Fibroblast of gingiva (primary cell): ENCODE data around the gene PEX7.
"Not testable (repeated sequence)": the region's sequence is repeated elsewhere in the genome, so short reads cannot be mapped to it uniquely, and the experiment has no call there.

Experiments
- DNase-seq: peaks from one replicate; pipeline ENCODE4 v3.0.0-alpha.2; 2011; ENCODE audit warnings: low read depth

Gene PEX7

DNA sequence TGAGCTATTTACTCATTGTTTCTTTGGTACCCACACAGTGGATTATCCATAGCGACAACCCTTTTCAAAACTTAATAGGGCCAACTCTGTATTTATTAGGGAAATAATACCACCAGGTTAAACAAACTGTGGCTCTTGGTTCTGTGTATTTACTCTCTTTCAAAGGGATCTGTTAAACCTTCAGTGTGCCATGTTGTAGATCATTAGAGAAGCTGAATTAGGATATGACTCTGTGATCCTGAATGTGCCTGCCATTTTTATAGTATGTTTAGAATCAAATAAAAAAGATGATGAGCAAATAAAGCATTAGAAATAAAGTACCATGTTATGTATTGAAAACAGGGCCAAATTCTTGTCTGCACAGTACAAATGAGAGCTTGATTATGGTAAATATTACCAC, 74.7 kb downstream of the PEX7 start:
- no peak for DNase-seq

DNA sequence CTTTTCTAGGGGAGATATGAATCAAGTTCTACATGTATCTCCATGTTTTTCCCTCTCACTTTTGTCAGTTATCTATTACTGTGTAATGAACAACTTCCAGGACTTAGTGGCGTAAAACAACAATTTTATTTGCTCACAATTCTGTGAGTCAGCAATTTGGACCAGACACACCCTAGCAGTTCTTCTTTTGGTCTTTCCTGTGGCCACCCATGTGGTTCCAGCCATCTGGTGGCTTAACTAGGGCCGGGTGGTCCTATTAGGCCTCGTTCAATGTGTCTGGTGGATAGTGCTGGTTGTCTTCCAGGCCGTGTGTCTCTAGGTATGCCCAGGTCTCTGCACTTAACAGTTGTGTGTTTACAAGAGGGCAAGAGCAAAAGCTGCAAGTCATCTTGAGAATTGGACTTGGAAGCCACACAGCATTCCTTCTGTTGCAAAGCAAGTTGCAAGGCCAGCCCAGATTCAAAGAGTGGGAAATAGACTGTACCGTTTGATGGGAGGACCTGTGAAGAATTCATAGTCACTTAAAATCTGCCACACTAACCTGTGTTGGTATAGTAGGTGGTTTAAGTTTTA, 78.9 kb downstream of the PEX7 start:
- no peak for DNase-seq

DNA sequence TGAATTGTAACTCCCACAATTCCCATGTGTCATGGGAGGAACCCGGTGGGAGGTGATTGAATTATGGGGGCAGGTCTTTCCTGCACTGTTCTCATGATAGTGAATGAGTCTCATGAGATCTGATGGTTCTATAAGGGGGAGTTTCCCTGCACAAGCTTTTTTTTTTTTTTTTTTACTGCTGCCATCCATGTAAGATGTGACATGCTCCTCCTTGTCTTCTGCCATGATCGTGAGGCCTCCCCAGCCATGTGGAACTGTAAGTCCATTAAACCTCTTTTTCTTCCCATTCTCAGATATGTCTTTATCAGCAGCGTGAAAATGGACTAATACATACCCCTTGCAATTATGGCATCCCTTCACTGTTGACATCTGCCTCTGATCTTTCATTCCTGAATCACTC, 82.1 kb downstream of the PEX7 start:
- not testable (repeated sequence) for DNase-seq

DNA sequence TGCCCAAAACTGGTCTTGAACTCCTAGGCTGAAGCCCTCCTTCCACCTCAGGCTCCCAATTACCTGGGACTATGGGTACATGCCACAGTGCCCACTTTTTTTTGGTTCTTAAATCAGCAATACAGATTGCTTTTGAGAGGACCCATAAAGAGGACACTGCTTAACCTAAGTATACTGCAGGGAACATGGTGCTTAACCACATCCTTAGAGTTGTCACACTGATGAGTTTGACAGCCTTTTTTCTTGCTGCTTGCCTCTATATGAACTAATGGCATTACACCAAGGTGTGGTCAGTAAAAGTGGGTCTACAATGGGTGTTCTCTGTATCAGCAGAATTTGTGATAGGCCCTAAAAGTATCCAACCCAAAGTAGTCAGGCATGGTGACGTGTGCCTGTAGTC, 92.6 kb downstream of the PEX7 start:
- no peak for DNase-seq

DNA sequence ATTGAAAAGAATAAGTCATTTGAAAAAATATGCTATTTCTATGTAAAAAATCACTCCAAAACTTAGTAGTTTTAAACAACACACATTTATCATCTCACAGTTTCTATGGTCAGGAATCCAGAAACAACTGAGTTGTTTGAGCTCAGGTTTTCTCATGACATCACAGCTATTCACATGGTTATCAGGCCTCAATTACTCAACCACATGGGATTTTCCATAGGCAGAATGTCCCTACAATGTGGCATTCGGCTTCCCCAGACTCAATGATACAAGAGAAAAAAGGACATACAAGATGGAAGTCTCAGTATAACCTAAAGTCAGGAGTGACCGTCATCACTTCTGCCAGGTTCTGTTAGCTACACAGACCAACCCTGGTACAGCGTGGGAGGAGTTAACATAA, 96.3 kb downstream of the PEX7 start:
- no peak for DNase-seq

DNA sequence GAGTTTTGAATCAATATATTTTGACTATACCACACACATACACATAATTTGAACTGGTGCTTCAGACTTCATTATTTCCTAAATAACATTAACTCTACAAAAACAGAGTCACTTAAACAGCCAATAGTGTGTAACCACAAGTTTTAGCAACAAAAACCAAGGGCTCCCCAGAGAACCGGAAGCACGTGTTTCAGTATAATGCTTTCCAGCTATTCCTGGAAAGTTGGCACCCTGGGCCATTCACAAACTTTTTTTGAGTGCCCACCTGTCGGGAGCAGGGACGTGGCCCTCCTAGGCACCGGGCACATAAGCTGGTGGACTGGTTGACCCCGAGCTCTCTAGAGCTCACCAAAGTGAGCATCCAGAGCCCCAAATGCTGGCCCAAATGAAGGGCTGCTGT, 97.8 kb downstream of the PEX7 start:
- no peak for DNase-seq

DNA sequence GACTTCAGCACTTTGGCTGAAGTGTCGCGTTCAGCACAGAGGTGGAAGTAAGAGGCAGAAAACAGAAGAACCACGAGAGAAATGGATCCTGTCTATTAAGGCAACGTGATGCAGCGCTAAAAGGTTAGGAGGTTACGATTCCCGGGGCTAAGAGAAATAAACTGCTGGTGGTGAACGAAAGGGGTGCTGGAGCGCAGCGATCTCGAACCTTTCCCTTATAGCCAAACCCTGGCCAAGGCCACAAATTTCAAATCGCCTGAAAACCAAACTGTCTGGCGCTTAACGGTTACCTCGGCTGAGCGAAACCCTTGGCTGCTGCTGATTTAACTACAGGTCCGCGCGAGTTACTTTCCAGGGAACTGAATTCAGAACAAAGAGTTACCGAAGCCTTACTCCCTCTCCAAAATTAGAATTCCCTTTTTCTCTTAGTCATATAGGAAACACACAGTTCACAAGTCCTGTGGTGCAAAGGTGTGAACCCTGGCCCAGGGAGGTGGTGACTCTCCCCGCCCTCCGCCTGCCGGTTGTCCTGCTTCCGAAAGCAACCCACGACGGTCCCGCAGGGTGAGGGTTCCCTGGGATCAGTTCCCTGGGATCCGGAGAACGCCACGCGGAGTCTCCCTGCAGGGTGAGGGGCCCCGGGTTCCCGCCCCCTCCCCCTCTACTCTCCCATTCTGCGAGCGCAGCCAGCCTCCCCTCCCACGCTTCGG, 98.4 kb downstream of the PEX7 start:
- no peak for DNase-seq

DNA sequence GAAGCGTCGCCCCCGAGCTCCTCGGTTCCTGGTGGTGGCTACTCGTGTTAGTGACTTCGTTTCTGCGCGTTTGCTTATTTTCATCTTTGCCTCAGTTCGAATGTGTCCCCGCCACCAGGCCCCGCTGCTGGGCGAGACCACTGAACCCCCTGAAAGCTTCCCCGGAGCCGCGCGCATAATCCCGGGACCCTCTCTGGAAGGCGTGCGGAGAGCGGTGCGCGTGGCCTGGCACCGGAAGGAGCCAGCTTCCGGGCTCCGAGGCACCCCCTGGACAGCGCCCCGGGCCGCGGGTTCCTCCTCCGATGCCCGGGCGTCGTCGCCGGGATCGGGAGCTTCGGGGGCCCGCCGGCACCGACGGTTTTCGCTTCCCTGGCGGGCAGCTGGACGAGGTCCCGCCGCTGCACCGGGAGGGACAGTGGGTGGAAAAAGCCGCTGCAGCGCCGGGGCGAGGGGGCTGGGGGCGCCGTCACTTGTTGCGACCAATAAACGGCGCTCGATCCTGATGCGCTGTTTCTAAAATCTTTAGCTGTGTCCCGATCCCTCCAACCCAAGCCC, 99.1 kb downstream of the PEX7 start:
- DNase-seq: no peak

DNA sequence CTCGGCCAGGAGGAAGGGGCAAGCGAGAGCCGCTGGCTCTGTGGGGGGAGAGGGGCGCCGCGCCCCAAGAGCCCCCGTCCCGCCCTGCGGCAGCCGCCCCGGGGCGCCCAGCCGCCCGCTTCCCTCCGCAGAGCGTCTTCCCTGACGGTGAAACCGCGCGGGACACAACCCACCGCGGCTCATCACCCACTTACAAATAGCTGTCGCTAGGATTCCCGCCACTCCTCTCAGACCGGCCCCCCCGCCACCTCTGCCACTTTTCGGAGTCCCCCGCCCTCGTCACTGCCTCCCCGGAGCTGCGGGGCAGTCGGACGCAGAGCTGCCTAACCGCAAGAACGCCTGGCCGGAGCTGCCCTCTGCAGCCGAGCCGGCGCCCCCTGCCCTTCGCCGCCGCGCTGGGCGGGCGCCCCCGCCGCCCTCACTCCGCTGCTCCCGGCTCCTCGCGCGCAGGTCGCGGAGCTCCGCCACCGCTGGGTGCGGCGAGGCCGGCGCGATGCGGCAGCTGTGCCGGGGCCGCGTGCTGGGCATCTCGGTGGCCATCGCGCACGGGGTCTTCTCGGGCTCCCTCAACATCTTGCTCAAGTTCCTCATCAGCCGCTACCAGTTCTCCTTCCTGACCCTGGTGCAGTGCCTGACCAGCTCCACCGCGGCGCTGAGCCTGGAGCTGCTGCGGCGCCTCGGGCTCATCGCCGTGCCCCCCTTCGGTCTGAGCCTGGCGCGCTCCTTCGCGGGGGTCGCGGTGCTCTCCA, 99.7 kb downstream of the PEX7 start, which contains the start of gene SLC35D3:
Gene SLC35D3, plus strand, starts transcription at position 366 of the 749 bp plus-strand sequence. Its CDS starts 128 bp downstream, at position 494.
- DNase-seq: no peak

DNA sequence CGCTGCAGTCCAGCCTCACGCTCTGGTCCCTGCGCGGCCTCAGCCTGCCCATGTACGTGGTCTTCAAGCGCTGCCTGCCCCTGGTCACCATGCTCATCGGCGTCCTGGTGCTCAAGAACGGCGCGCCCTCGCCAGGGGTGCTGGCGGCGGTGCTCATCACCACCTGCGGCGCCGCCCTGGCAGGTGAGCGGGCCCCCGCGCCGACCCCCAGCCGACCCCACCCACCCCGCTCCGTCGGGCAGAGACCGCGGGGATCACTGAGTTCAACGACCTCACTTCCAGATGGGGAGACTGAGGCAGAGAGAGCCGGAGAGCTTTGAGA, 100.3 kb downstream of the PEX7 start:
- DNase-seq: no peak

DNA sequence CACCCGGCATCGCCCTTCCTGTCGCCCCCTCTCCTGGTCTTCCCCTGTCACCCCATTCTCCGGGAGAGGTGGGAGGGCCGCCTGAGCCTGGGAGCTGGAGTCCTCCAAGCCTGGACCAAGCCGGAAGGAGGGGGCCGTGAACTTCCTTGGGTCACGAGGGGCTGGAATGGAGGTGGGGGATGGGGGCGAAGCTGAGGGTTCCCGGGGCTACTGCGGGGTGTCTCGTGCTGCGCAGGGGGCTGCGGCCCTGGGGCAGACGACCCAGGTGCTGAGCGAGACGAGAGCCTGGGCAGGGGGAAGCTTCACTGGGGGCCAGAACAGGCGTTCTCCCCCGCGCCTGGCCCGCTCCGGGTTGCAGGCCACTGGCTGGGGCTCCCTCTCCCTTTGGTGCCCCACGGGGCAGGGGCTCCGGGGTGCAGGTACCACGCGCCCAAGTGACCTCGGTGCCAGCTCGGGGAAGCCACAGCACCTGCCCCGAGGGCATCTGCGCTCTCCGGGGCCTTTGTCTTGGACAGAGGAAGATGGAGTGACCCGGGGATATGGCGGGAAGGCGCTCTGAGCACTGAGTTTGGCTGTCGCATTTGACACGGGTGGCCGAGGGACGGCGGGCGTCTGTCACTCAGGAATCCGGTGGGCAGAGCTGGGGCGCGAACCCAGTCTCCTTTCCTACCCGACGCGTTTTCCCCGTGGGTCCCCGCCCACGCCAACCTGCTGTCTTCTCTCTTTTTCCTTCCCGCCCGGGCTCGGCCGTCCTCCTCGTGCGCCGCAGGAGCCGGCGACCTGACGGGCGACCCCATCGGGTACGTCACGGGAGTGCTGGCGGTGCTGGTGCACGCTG, 100.9 kb downstream of the PEX7 start:
- DNase-seq: no peak

DNA sequence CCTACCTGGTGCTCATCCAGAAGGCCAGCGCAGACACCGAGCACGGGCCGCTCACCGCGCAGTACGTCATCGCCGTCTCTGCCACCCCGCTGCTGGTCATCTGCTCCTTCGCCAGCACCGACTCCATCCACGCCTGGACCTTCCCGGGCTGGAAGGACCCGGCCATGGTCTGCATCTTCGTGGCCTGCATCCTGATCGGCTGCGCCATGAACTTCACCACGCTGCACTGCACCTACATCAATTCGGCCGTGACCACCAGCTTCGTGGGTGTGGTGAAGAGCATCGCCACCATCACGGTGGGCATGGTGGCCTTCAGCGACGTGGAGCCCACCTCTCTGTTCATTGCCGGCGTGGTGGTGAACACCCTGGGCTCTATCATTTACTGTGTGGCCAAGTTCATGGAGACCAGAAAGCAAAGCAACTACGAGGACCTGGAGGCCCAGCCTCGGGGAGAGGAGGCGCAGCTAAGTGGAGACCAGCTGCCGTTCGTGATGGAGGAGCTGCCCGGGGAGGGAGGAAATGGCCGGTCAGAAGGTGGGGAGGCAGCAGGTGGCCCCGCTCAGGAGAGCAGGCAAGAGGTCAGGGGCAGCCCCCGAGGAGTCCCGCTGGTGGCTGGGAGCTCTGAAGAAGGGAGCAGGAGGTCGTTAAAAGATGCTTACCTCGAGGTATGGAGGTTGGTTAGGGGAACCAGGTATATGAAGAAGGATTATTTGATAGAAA, 101.7 kb downstream of the PEX7 start:
- no peak for DNase-seq

DNA sequence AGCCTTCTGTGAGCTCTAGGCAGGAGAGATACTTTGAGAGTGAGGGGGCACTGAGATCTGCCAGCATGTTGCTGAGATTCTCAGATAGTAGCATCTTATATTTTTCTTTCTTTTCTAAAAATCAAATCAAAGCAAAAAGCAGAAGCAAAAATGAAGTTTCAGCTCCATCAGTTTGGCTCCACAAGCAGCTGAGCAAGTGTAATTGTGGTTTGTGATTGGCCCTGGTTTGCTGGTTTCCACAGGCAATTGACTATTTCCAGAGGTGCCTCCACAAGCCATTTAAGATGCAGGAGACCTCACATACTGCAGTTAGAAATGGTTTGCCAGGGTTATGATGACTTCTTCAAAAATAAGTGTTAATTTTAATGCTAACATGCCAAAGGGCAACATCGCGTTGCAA, 104.0 kb downstream of the PEX7 start:
- DNase-seq: no peak

DNA sequence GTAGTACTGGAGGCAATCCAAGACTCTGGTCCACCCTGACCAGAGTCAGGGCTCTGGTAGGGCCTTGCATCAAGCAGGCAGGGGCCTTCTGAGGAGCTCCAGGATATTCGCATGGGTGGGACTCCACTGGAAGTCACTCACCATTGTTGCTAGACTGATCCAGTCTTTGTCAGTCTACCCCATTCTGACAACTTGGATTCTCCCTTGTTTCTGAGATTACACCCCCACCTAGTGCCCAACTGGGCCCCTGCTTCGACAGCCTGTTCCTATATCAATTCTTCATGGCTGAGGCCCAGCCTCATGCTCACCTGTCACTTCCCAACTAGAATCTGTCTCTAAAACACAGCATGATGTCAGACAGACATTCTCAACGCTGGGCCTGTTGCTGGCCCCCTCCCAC, 104.9 kb downstream of the PEX7 start:
- DNase-seq: no peak

DNA sequence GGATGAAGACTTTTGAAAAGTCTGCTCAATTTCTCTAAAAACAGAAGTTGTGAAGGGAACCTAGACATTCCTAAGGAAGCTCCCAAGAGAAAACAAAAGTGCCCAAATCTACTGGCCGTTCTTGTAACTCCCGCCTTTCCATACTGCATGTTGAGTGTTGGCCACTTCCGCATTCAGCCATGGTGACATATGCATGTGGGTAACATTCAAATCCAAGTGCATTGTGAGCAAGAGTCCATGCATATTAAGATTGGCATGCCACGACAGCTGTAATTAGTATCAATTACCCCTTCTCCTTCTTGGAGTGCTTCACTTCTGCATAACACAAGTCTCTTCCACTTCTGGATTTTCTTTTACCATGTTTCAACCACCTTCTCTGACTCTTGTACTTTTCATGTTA, 108.1 kb downstream of the PEX7 start:
- DNase-seq: no peak

DNA sequence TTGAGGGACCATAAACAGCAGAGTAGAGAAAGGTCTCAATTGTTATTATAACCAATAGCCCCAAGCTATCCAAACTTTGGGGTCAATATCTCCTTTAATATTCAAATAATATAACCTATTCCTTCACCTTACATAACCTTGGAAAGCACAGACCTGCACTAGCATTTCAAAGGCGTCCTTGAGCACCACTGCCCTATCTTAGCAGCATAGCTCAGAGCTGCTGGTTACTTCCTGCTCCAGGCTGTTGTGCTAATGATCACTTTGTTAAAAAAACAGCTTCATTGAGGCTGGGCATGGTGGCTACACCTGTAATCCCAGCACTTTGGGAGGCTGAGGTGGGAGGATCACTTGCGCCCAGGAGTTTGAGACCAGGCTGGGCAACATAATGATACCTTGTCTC, 110.2 kb downstream of the PEX7 start:
- DNase-seq: no peak

DNA sequence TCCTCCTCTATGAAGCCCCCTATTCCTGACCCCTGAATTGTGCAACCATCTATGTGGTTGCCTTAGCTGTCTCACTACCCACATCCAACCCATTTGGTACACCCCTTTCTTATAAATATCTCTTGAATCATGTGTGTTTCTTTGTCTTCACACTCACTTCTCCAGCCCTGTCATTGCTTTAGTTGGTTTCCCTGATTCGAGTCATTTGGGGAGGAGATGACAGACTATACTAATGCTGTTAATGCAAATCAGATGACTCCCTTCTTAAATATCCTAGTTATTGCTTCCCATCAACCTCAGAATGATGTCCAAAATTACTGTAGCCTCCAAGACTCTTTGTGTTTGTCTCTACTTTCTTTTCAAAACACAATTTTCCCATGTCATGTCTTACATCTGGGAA, 122.7 kb downstream of the PEX7 start:
- no peak for DNase-seq

DNA sequence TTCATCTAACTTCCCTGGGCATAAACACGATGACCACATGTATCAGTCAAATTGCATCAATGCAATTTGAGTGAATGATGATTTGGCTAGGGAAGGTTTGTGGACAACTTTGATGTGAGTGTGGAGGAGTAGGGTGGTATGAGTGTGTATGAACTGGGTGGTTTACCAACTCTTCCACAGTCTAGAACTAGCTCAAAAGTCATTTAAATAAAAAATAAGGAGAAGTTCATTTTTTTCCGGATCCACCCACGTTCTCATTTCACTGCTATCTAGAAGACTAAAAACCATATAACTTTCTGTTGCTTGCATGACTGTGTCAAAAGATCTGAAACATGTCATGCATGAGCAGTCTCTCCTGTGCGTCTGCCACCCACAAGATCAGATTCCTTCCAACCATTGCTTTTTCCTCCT, 123.3 kb downstream of the PEX7 start:
- DNase-seq: no peak

DNA sequence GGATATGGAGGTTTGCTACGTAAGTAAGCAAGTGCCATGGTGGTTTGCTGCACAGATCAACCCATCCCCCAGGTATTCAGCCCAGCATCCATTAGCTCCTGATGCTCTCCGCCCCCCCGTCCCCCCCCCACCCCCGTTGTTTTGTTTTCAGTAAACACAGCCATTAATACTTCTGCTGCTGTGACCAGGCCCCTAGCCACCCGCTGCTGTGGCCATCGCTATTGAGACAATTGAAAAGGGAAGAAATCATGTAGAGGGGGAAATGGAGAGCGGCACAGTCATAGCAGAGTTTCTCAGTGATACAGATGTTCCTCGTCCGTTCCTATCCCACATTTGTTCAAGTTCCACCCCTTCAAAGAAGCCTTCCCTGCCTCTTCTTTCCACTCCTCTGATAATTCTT, 124.6 kb downstream of the PEX7 start:
- DNase-seq: no peak

DNA sequence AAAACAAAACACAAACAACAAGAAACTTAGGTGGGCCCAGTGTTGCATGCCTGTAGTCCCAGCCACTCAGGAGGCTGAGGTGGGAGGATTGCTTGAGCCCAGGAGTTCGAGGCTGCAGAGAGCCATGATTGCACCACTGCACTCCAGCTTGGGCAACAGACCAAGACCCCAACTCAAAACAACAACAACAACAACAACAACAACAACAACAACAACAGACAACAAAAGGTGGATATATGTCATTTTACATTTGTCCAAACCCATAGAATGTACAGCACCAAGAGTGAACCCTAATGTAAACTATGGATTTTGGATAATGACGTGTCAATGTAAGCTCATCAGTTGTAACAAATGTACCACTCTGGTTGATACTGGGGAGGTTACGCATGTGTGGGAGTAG, 127.6 kb downstream of the PEX7 start:
- not testable (repeated sequence) for DNase-seq

DNA sequence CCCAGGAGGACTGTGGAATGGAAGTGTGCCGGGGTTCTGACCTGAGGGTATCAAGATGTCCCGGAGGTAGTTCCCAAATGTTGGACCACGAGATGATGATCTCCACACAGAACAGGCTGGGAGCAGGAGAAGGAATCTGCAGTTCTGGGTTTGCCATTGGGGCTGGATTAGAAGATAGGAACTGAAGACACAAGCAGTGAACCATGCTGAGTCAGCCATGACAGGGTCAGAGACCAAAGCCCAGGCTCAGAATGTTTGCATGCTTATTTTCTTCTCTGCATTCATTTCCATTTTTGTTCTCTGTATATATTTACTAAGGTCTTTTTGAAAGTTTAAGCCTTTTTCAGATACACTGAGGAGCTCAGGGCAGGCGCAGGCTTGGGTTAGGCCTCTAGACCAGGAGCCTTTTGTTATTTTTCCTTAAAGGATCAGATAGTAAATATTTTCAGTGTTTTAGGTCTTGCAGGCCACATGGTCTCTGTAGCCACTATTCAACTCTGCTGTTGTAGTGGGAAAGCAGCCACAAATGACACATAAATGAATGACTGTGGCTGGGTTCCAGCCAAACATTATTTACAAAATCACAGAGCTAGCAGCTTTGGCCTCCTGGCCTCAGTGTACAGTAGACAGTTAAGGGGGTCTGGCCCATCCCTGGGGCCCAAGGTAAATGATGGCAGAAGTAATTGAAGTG, 128.2 kb downstream of the PEX7 start:
- no peak for DNase-seq
